Measurements from ENCODE around the gene SCN5A. TPM values are rescaled to one million over a fixed set of nuclear protein-coding genes. Genes with fewer than 3 reads are reported as not detected.

The SCN5A gene
- total RNA-seq, 2 donors from 2014 or later = 102 to 118 TPM

- peak overlapping the region; percentile 60 to 83 for H3K27ac ChIP-seq
- no peaks in the 10 kb centered on the region for H3K27me3 ChIP-seq
- no peaks in the 10 kb centered on the region for H3K36me3 ChIP-seq
- no peak overlapping the region for H3K4me3 ChIP-seq
- DNase-seq (ENCODE audit: low spot score) = no peak
- peaks cover 0 to 40% of the 10 kb centered on the region in 2 donors for H3K4me1 ChIP-seq
- no peak for TF ChIP-seq CTCF (IDR thresholded peaks at IDR 0.05)
- no peaks in the 10 kb centered on the region for H3K9me3 ChIP-seq
These were observed 913 bp upstream of the SCN5A start for GRCh38 chr3:38650248-38650951.

DNA sequence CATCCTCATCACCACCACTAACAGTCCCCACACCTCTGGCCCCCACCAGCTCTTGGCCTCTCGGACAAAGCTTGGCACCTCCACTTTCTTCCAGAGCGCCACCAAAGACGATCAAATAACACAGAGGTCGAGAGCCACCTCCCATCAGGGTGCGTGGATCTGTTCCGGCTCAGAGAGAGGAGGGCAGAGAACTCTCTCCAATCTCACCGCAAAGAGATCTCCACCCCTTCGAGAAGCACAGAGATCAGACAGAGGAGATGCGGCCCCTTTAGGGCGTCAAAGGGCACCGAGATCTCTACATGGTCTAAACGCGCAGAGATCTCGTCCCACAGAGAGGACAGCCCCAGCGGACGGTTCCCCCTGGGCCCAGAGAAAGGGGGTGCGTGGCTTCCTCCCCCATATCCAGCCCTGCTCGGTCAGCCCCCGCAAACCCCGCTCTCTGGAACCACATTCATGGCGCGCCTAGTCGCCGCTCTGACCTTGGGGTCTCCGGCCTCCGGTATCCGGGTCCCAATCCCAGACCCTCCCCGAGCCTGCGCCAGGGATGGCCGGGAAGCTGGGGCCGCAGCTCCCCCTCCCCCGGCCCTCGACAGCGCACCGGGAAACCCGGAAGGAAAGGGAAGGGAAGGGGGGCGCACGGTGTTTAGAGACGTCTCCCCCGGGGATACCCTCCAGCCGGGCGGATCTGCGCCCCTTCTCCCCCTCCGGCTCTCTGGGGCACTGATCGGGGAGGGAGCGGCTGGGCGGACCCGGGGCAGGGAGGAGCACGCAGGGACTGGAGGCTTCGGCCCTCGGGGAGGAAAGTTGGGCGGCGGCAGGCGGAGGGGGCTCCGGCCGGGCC lies 608 bp downstream of the SCN5A start:
- Histone ChIP-seq H3K27ac (peak overlapping the region; percentile 87 to 93), H3K36me3 (no peaks in the 10 kb centered on the region), H3K4me3 (peak overlapping the region; percentile 62 to 66), H3K27me3 (no peaks in the 10 kb centered on the region), H3K9me3 (no peaks in the 10 kb centered on the region), H3K4me1 (peaks cover 0 to 45% of the 10 kb centered on the region in 2 donors)
- TF ChIP-seq CTCF (IDR thresholded peaks at IDR 0.05) = no peak
- no peak for DNase-seq (ENCODE audit: low spot score)

- no peak for TF ChIP-seq CTCF (IDR thresholded peaks at IDR 0.05)
- Histone ChIP-seq H3K4me1 (peaks cover 0 to 53% of the 10 kb centered on the region in 2 donors), H3K27ac (peak overlapping the region; percentile 87 to 93), H3K9me3 (no peaks in the 10 kb centered on the region), H3K27me3 (no peaks in the 10 kb centered on the region), H3K4me3 (peak overlapping the region; percentile 62 to 66), H3K36me3 (no peaks in the 10 kb centered on the region)
- peak; percentile 36 for DNase-seq (ENCODE audit: low spot score)
These were observed 1.3 kb downstream of the SCN5A start for GRCh38 chr3:38648024-38648658.

DNA sequence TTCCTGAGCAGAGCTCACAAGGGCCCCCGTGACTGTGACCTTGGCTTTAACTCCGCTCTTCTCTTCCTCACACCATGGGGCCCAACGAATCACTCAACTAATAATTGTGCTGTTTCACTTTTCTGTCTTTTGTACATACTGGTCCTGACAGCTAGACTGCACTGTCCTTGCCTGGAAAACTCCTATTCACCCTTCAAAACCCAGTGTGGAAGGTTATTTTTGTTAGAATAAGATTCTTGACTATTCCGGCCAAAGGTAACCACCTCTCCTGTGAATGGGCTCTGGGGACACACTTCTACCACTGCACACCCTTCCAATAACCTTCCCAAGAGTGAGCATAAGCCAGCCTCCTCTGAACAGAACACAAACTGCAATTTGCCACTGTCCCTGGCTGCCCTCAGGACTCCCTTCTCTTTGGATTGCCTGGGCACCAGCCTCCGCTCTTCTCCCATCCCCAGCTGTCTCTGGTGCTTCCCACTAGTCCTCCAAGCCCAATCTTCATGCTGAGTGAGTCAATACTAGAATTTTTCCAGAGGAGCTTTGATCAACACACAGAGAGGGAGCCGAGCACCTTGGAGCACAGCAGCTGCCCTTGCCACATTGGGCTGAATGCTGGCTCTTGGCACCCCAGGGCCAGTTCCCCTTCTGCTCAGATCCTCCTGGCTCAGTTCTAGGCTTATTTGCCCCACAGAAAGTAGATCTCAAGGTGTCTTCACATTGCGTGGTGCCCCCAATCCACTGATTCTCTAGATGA lies 2.1 kb downstream of the SCN5A start:
- Histone ChIP-seq H3K36me3 (no peaks in the 10 kb centered on the region), H3K27me3 (no peaks in the 10 kb centered on the region), H3K9me3 (no peaks in the 10 kb centered on the region), H3K27ac (peak overlapping the region; percentile 87 to 93), H3K4me3 (peak overlapping the region; percentile 62 to 66), H3K4me1 (peaks cover 0 to 56% of the 10 kb centered on the region in 2 donors)
- peak; percentile 32 for DNase-seq (ENCODE audit: low spot score)
- no peak for TF ChIP-seq CTCF (IDR thresholded peaks at IDR 0.05)

- peaks cover 0 to 59% of the 10 kb centered on the region in 2 donors for H3K4me1 ChIP-seq
- H3K4me3 ChIP-seq = no peak overlapping the region
- DNase-seq (ENCODE audit: low spot score) = peak; percentile 51
These were observed 2.9 kb downstream of the SCN5A start for GRCh38 chr3:38646630-38647029.

More at GRCh38 chr3:38646630-38647029, 2.9 kb downstream of the SCN5A start:
- H3K27me3 ChIP-seq = no peaks in the 10 kb centered on the region
- H3K9me3 ChIP-seq = no peaks in the 10 kb centered on the region
- TF ChIP-seq CTCF (IDR thresholded peaks at IDR 0.05) = peak in 1 of 2 donors; percentile 25
- H3K27ac ChIP-seq = peak overlapping the region; percentile 87 to 93
- no peaks in the 10 kb centered on the region for H3K36me3 ChIP-seq

All from right atrium auricular region (tissue), 2 donors.